Measurements from ENCODE around the gene NECTIN1. TPM values are rescaled to one million over a fixed set of nuclear protein-coding genes. Genes with fewer than 3 reads are reported as not detected.

NECTIN1 gene
- total and polyA plus RNA-seq, 2 donors (not counting 3 experiments of a cell fraction or from before 2014, with no cell fraction given), result 10.8 to 23.6 TPM

DNA sequence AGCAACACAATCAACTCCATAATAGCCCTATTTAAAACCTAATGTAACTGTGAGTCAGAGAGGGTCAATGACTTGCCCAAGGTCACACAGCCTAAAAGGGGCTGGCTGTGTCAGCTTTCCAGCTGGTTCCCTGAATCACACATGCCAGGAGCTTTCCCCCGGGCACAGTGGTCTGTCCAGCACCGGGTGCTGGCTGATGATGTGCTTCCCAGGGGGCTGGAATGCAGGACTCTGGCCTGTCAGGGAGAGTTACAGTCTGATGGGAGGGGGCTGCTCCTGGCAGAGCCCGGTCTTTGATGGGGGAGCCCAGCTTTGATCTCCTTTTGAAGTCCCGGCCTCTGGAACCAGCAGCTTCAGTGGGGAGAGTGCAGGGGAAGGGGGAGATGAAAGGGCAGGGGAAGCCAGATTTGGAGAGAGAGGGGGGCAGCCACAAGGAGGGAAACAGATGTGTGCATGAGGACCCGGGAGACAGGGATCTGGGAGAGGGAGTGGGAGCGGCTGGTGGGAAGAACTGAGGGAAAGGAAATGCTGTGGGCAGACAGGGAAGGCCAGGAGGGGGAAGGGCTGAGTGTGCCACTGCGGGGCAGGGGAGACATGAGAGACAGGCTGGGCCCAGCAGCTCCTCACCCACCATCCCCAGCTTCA is 102.7 kb downstream of the NECTIN1 start:
- Histone ChIP-seq H3K4me1 (ENCODE audit: control insufficient read depth, extremely low read depth, insufficient read depth, low read length) (no peaks in the 10 kb centered on the region), H3K27me3 (ENCODE audit: control insufficient read depth in 2 of 2, insufficient read depth in 2 of 2, low read length in 2 of 2) (peaks cover 0 to 3% of the 10 kb centered on the region in 2 experiments), H3K9me3 (replicated peaks; ENCODE audit: control insufficient read depth, insufficient read depth, low read length) (no peaks in the 10 kb centered on the region), H4K20me1 (replicated peaks; ENCODE audit: control insufficient read depth, extremely low read depth, insufficient read depth, low read length) (no peaks in the 10 kb centered on the region), H3K27ac (ENCODE audit: insufficient read depth, low read depth, low read length) (no peak overlapping the region), H3K4me3 (replicated peaks in 1 of 3; ENCODE audit: insufficient read depth in 1 of 3, low read depth in 1 of 3, low read length in 3 of 3) (no peak overlapping the region), H3K9me1 (replicated peaks; ENCODE audit: control insufficient read depth, extremely low read depth, insufficient read depth, low read length) (no peaks in the 10 kb centered on the region), H3K36me3 (ENCODE audit: control insufficient read depth in 2 of 2, extremely low read depth in 1 of 2, insufficient read depth in 2 of 2, low read length in 2 of 2) (no peaks in the 10 kb centered on the region), H2AFZ (ENCODE audit: low read depth, low read length) (no peak overlapping the region), H3K4me2 (ENCODE audit: insufficient read depth, low read length) (no peak overlapping the region), H3K9ac (replicated peaks; ENCODE audit: extremely low read depth, insufficient read depth, low read length) (no peak overlapping the region), H3K79me2 (ENCODE audit: control insufficient read depth, insufficient read depth, low read length) (no peaks in the 10 kb centered on the region)
- TF ChIP-seq MYC (IDR thresholded peaks at IDR 0.05; ENCODE audit: low read depth, low read length) (no peak), POLR2AphosphoS5 (IDR thresholded peaks at IDR 0.05; ENCODE audit: insufficient read depth, low read depth, low read length) (no peak), GATA2 (IDR thresholded peaks at IDR 0.05; ENCODE audit: insufficient read depth, insufficient read length, low read depth, low read length) (no peak), FOS (IDR thresholded peaks at IDR 0.05; ENCODE audit: borderline replicate concordance, insufficient read depth, low read length) (no peak), EZH2 (IDR thresholded peaks at IDR 0.05; ENCODE audit: borderline replicate concordance, low read depth, low read length, severe bottlenecking) (no peak), POLR2A (IDR thresholded peaks at IDR 0.05; ENCODE audit: low read depth, low read length) (no peak), JUN (IDR thresholded peaks at IDR 0.05; ENCODE audit: borderline replicate concordance, insufficient read depth, insufficient read length, low read depth) (no peak)
- TF ChIP-seq, protein P1, sequence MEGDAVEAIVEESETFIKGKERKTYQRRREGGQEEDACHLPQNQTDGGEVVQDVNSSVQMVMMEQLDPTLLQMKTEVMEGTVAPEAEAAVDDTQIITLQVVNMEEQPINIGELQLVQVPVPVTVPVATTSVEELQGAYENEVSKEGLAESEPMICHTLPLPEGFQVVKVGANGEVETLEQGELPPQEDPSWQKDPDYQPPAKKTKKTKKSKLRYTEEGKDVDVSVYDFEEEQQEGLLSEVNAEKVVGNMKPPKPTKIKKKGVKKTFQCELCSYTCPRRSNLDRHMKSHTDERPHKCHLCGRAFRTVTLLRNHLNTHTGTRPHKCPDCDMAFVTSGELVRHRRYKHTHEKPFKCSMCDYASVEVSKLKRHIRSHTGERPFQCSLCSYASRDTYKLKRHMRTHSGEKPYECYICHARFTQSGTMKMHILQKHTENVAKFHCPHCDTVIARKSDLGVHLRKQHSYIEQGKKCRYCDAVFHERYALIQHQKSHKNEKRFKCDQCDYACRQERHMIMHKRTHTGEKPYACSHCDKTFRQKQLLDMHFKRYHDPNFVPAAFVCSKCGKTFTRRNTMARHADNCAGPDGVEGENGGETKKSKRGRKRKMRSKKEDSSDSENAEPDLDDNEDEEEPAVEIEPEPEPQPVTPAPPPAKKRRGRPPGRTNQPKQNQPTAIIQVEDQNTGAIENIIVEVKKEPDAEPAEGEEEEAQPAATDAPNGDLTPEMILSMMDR (IDR thresholded peaks at IDR 0.05; ENCODE audit: extremely low read depth in 1 of 2, insufficient read depth in 1 of 2, low read depth in 1 of 2, low read length in 2 of 2), result no peak
- TF ChIP-seq, protein P2, sequence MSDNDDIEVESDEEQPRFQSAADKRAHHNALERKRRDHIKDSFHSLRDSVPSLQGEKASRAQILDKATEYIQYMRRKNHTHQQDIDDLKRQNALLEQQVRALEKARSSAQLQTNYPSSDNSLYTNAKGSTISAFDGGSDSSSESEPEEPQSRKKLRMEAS (IDR thresholded peaks at IDR 0.05; ENCODE audit: insufficient read depth, insufficient read length), result no peak
- BruUV-seq (replicated peaks), result no TSS peak
- intact Hi-C loops (cut with micrococcal nuclease) (no loop called here), dilution Hi-C loops (cut with MboI; ENCODE audit: extremely low pct_ligation_motif_present, low sequenced_read_pairs) (no loop called here)
- no peak for FAIRE-seq
- POLR2A ChIA-PET, result no interaction called here
- DNase-seq (ENCODE audit: low read depth, low spot score), result no peak
- CTCF ChIA-PET, result interaction anchor here (0.8 to 1.3 kb wide), 2 partner anchors 11 to 482 kb away, joined by 3 to 4 read pairs; no protein-coding TSS in a partner anchor

All from endothelial cell of umbilical vein (primary cell).